GM18873 (cell line): ENCODE data around the gene CSTB.

Experiments
- ATAC-seq: cut with Tn5 transposase; IDR thresholded peaks from one replicate; pipeline ENCODE4 v1.9.1; 2021; ENCODE audit warnings: mild to moderate bottlenecking, moderate library complexity, moderate number of reproducible peaks; ENCODE audit not compliant: unreplicated experiment, low FRiP score

CSTB gene

GRCh38 chr21:43752758-43753438 is 23.2 kb downstream of the CSTB start:
- no peak for ATAC-seq

- ATAC-seq, result no peak
These were observed 24.0 kb downstream of the CSTB start for GRCh38 chr21:43751955-43752591.

GRCh38 chr21:43750339-43751033 is 25.6 kb downstream of the CSTB start:
- ATAC-seq, result no peak

GRCh38 chr21:43749651-43750262 is 26.4 kb downstream of the CSTB start:
- ATAC-seq, result no peak

- ATAC-seq, result no peak
These were observed 27.5 kb downstream of the CSTB start for GRCh38 chr21:43748622-43749021.

- ATAC-seq, result no peak
These were observed 30.2 kb downstream of the CSTB start for GRCh38 chr21:43745772-43746517.

- ATAC-seq, result no peak
These were observed 31.4 kb downstream of the CSTB start for GRCh38 chr21:43744725-43745124.

GRCh38 chr21:43743947-43744346 is 32.2 kb downstream of the CSTB start:
- ATAC-seq, result no peak

GRCh38 chr21:43741423-43742096 is 34.5 kb downstream of the CSTB start:
- no peak for ATAC-seq

- no peak for ATAC-seq
These were observed 35.5 kb downstream of the CSTB start for GRCh38 chr21:43740497-43741156.

- ATAC-seq, result no peak
These were observed 36.3 kb downstream of the CSTB start for GRCh38 chr21:43739621-43740435.

GRCh38 chr21:43737158-43737950 is 38.8 kb downstream of the CSTB start:
- no peak for ATAC-seq

- ATAC-seq, result no peak
These were observed 39.8 kb downstream of the CSTB start for GRCh38 chr21:43736224-43736883.

- no peak for ATAC-seq
These were observed 40.6 kb downstream of the CSTB start for GRCh38 chr21:43735236-43736091.

GRCh38 chr21:43734928-43735229 is 41.2 kb downstream of the CSTB start:
- ATAC-seq, result no peak

- no peak for ATAC-seq
These were observed 41.8 kb downstream of the CSTB start for GRCh38 chr21:43734131-43734927.
